Transverse colon (tissue), 4 donors: ENCODE results near the gene NUP43.

Source experiments
- EP300 ChIP-seq: sonication (generic); formaldehyde crosslinking; IDR thresholded peaks from one replicate; pipeline ENCODE4 v1.6.1; 2017; ENCODE audit warnings: antibody characterized with exemption, low read depth
- POLR2A ChIP-seq: fragments of 450-650 bp; IDR thresholded peaks from one replicate; pipeline ENCODE4 v1.6.1; 2016; ENCODE audit warnings: antibody characterized with exemption, mild to moderate bottlenecking, moderate library complexity
- POLR2AphosphoS5 ChIP-seq, 3 donors: sonication (generic); formaldehyde crosslinking; IDR thresholded peaks; one replicate each; pipeline ENCODE4 v1.6.1; 2016; ENCODE audit warnings: antibody characterized with exemption in 3 of 3
- TF ChIP-seq, protein P1 (sequence below), 5 experiments: fragments of 200-600 bp in 3 of 5; fragments of 450-650 bp in 2 of 5; sonication (generic) in 3 of 5; IDR thresholded peaks; 1 replicate in 2 of 5; 2 replicates in 3 of 5; pipeline ENCODE4 v1.5.1; 2016 to 2017; ENCODE audit warnings: antibody characterized with exemption in 5 of 5, inconsistent platforms in 3 of 5, mild to moderate bottlenecking in 2 of 5, moderate library complexity in 1 of 5

DNA sequence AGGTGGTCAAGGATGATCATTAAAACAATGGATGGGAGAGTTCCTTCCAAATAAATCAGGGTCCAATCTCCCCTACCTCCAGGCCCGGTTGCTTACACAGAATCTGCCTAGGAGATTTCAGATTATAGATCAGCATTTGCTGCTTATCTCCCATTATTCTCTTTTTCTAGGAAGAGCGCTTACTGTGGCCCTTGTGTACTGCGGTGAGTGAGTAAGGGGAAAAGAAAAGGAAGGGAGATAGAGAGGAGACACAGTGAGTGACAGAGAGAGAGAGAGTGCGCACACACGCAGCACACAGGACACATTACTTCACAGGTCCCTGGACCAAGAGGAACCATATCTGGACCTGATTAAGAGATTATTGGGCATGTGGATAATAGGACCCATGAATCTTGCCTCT lies 34.6 kb downstream of the NUP43 start:
- TF ChIP-seq, protein P1, sequence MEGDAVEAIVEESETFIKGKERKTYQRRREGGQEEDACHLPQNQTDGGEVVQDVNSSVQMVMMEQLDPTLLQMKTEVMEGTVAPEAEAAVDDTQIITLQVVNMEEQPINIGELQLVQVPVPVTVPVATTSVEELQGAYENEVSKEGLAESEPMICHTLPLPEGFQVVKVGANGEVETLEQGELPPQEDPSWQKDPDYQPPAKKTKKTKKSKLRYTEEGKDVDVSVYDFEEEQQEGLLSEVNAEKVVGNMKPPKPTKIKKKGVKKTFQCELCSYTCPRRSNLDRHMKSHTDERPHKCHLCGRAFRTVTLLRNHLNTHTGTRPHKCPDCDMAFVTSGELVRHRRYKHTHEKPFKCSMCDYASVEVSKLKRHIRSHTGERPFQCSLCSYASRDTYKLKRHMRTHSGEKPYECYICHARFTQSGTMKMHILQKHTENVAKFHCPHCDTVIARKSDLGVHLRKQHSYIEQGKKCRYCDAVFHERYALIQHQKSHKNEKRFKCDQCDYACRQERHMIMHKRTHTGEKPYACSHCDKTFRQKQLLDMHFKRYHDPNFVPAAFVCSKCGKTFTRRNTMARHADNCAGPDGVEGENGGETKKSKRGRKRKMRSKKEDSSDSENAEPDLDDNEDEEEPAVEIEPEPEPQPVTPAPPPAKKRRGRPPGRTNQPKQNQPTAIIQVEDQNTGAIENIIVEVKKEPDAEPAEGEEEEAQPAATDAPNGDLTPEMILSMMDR (IDR thresholded peaks at IDR 0.05), result no peak
- TF ChIP-seq POLR2A (no peak), POLR2AphosphoS5 (IDR thresholded peaks at IDR 0.05) (no peak), EP300 (no peak)
